Right cardiac atrium (tissue), 5 donors: ENCODE measurements around the gene GRAPL. TPM values are rescaled to one million over a fixed set of nuclear protein-coding genes. Genes with fewer than 3 reads are reported as not detected.
"Not testable (repeated sequence)": the region's sequence is repeated elsewhere in the genome, so short reads cannot be mapped to it uniquely, and the experiment has no call there.

Experiments
- ATAC-seq, 2 donors: fragments of 200-7000 bp; cut with Tn5 transposase; one replicate each; pipeline versions ENCODE4 v1.8.0 to v1.9.1; 2020; ENCODE audit warnings: moderate library complexity in 2 of 2, mild to moderate bottlenecking in 1 of 2
- DNase-seq, 3 donors: peaks; one replicate each; pipeline ENCODE4 v3.0.0-alpha.2; 2020
- H3K27ac ChIP-seq: one replicate; pipeline ENCODE4 v1.5.1; 2013; ENCODE audit warnings: mild to moderate bottlenecking, low read length, control low read depth, moderate library complexity
- H3K27me3 ChIP-seq: one replicate; pipeline ENCODE4 v1.6.1; 2013; ENCODE audit not compliant: control insufficient read depth, insufficient read depth
- H3K4me1 ChIP-seq: one replicate; pipeline ENCODE4 v1.6.1; 2013; ENCODE audit warnings: low read length; ENCODE audit not compliant: control insufficient read depth, insufficient read depth
- H3K4me3 ChIP-seq: one replicate; pipeline ENCODE4 v1.5.1; 2013; ENCODE audit warnings: low read length, control low read depth
- H3K9me3 ChIP-seq: one replicate; pipeline ENCODE4 v1.6.1; 2013; ENCODE audit warnings: low read length; ENCODE audit not compliant: control insufficient read depth
- WGBS: extraction: QIAGEN DNeasy Blood & Tissue Kit; methylation state at CpG from one replicate; pipeline ENCODE4 v1.1.7; 2013; 5-methylcytosine and 5-hydroxymethylcytosine counted together
- intact Hi-C, 4 donors: fragments of 100-400 bp; cut with DNase I; formaldehyde crosslinking; loops; one replicate each; pipeline versions ENCODE4 v1.11.0 to v1.14.0; 2022 to 2023
- polyA plus RNA-seq: library from polyadenylated mRNA; stranded (reverse); fragments of 200-250 nt; gene quantifications from one replicate; pipeline ENCODE4 v1.2.3, GENCODE V29; 2013
- total RNA-seq, 4 donors: library from RNA; stranded (reverse); fragmentation: NEBNext Ultra II Directional; extraction: Animal tissue kit (Norgen Biotek cat#: 25700); gene quantifications; one replicate each; pipeline ENCODE4 v1.2.1, GENCODE V29; 2021
- donor health status: healthy with polysubstance abuse.
- donor health status: DM: no; HTN: yes; CAD: no.
- donor health status: DM: no; HTN: no; CAD: no.
- donor health status: DM: no; HTN: yes; CAD: no; lungs with severe emphysema.
- donor health status: DM: yes; HTN: yes; CAD: no.

Gene GRAPL
- total and polyA plus RNA-seq, 5 donors, result 0.76 to 2.5 (median 1.3) TPM

GRCh38 chr17:19162384-19163216 lies 35.2 kb downstream of the GRAPL start:
- peak; percentile 93 to 95 for ATAC-seq
- DNase-seq, H3K27ac ChIP-seq, H3K4me1 ChIP-seq, intact Hi-C loops, H3K4me3 ChIP-seq, H3K27me3 ChIP-seq, H3K9me3 ChIP-seq: not testable (repeated sequence)
- no CpG with 5 or more reads among the region's 71 CpGs for WGBS

DNA sequence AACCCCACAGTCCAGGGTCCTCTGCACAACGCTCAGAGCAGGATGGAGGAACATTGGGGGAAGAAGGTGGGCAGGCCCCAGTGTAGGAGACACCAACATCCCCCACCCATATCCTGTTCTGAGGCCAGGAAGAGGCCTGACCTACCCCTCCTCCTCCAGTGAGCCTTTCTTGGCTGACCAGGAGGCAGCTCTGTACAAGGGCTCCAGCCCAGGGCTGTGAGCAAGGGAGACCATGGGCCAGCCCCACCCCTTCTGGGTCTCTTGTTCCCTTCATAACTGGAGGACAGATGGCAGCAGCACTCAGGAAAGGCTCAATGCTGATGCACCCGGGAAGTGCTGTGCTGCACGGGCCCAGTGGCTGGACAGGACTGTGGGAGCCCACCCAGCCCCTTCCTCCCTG lies 47.0 kb downstream of the GRAPL start:
- H3K4me1 ChIP-seq, H3K9me3 ChIP-seq, intact Hi-C loops, H3K4me3 ChIP-seq, H3K27me3 ChIP-seq, DNase-seq, H3K27ac ChIP-seq: not testable (repeated sequence)
- WGBS, result no CpG with 5 or more reads among the region's 3 CpGs
- peak; percentile 60 to 62 for ATAC-seq

GRCh38 chr17:19175410-19175809 lies 48.0 kb downstream of the GRAPL start:
- H3K27ac ChIP-seq, H3K4me3 ChIP-seq, DNase-seq, H3K4me1 ChIP-seq, H3K27me3 ChIP-seq, H3K9me3 ChIP-seq, intact Hi-C loops: not testable (repeated sequence)
- no CpG with 5 or more reads among the region's 20 CpGs for WGBS
- ATAC-seq, result peak; percentile 94 to 95

DNA sequence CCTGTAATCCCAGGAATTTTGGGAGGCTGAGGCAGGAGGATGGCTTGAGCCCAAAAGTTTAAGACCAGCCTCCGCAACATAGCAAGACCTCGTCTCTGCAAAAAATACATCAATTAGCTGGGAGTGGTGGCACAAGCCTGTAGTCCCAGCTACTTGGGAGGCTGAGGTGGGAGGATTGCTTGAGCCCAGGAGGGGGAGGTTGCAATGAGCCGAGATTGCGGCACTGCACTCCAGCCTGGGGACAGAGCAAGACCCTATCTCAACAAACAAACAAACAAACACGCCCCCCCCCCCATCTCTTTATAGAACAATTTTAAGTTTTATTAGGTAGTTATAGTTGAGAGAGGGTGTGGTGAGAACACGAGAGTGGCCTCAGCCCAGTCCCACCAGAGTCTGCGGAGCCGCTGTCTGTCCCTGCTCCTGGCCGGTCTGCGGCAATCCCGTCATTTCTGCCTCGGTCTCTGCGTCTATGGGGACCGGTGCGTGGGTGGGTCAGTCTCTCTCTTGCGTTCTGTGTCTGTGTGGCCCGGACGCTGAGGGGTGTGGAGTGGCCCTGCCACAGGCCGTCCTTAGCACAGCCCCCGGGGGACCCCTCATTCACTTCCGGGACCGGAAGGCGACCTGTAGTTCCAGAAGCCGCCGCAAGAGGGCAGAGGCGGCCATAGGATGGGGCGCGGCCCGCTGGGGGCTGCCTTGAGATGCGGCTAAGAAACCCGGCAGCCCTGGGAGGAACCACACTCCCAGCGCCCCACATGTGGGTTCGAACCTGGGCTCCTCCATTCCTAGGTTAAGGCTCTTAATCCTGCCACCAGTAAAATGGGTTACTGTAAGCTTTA lies 53.9 kb downstream of the GRAPL start:
- H3K4me3 ChIP-seq, H3K4me1 ChIP-seq, intact Hi-C loops, DNase-seq, H3K27ac ChIP-seq, H3K27me3 ChIP-seq, H3K9me3 ChIP-seq: not testable (repeated sequence)
- no CpG with 5 or more reads among the region's 33 CpGs for WGBS
- ATAC-seq, result peak; percentile 96 to 98

DNA sequence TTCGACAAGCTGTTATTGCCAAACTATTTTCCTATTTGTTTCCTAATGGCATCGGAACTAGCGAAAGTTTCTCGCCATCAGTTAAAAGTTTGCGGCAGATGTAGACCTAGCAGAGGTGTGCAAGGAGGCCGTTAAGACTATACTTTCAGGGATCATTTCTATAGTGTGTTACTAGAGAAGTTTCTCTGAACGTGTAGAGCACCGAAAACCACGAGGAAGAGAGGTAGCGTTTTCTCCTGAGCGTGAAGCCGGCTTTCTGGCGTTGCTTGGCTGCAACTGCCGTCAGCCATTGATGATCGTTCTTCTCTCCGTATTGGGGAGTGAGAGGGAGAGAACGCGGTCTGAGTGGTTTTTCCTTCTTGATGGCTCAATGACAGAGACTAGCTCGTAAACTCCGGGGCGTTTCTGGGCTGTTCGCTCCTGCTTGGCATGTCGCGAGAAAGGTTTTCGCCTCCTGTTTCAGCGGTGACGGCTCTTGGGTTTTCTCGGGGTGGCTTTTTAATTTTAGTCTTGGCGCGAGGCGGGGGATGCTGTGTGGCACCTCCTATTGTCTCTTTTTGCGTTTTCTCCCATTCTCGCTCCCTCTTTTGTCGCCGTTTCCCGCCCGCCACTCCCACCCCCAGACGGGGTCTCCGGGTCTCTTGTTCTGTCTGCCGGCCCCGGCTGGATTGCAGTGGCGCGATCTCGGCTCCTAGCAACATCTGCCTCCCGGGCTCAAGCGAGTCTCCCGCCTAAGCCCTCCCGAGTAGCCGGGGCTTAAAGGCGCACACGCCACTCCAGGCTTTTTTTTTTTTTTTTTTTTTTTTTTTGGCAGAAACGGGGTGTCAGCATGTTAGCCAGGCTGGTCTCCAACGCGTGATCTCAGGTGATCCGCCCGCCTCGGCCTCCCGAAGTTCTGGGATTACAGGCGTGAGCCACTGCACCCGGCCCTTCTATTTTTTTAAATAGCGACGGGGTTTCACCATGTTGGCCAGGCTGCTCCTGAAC lies 60.8 kb downstream of the GRAPL start:
- H3K27ac ChIP-seq, H3K9me3 ChIP-seq, H3K4me1 ChIP-seq, H3K4me3 ChIP-seq, intact Hi-C loops, DNase-seq, H3K27me3 ChIP-seq: not testable (repeated sequence)
- under 1% methylated on average over 9 of the region's 62 CpGs for WGBS
- peak; percentile 56 for ATAC-seq

DNA sequence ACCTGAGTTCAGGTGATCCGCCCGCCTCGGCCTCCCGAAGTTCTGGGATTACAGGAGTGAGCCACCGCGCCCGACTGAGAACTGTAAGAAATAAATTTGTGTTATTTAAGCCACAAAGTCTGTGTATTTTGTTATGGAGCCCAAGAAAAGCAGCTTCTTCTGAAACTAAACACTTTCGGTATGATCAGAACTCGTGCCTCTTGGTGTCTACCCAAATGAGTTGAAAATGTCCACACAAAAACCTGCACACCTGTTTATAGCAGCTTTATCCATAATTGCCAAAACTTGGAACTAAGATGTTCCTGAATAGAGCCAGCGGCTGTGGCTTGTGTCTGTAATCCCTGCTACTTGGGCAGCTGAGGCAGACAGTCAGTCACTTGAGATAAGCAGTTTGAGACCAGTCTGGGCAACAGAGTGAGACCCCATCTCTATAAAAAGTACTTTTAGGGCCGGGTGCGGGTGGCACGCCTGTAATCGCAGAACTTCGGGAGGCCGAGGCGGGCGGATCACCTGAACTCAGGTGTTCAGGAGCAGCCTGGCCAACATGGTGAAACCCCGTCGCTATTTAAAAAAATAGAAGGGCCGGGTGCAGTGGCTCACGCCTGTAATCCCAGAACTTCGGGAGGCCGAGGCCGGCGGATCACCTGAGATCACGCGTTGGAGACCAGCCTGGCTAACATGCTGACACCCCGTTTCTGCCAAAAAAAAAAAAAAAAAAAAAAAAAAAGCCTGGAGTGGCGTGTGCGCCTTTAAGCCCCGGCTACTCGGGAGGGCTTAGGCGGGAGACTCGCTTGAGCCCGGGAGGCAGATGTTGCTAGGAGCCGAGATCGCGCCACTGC lies 61.7 kb downstream of the GRAPL start:
- intact Hi-C loops, DNase-seq: not testable (repeated sequence)

GRCh38 chr17:19189781-19190405 lies 62.5 kb downstream of the GRAPL start:
- no CpG with 5 or more reads among the region's 36 CpGs for WGBS
- H3K27me3 ChIP-seq, H3K27ac ChIP-seq, H3K4me1 ChIP-seq, intact Hi-C loops, H3K9me3 ChIP-seq, DNase-seq, H3K4me3 ChIP-seq: not testable (repeated sequence)
- peak in 1 of 2 donors; percentile 38 for ATAC-seq

More for the DNA sequence above, 61.7 kb downstream of the GRAPL start:
- H3K4me1 ChIP-seq, H3K9me3 ChIP-seq, H3K4me3 ChIP-seq, H3K27ac ChIP-seq, H3K27me3 ChIP-seq: not testable (repeated sequence)
- ATAC-seq, result peak; percentile 94 to 95
- no CpG with 5 or more reads among the region's 39 CpGs for WGBS

DNA sequence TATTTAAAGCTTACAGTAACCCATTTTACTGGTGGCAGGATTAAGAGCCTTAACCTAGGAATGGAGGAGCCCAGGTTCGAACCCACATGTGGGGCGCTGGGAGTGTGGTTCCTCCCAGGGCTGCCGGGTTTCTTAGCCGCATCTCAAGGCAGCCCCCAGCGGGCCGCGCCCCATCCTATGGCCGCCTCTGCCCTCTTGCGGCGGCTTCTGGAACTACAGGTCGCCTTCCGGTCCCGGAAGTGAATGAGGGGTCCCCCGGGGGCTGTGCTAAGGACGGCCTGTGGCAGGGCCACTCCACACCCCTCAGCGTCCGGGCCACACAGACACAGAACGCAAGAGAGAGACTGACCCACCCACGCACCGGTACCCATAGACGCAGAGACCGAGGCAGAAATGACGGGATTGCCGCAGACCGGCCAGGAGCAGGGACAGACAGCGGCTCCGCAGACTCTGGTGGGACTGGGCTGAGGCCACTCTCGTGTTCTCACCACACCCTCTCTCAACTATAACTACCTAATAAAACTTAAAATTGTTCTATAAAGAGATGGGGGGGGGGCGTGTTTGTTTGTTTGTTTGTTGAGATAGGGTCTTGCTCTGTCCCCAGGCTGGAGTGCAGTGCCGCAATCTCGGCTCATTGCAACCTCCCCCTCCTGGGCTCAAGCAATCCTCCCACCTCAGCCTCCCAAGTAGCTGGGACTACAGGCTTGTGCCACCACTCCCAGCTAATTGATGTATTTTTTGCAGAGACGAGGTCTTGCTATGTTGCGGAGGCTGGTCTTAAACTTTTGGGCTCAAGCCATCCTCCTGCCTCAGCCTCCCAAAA lies 69.2 kb downstream of the GRAPL start:
- H3K27me3 ChIP-seq, H3K27ac ChIP-seq, H3K9me3 ChIP-seq, H3K4me1 ChIP-seq, intact Hi-C loops, H3K4me3 ChIP-seq: not testable (repeated sequence)
- peak; percentile 96 to 97 for ATAC-seq
- DNase-seq, result peak in 2 of 3 donors; percentile 17 to 63
- no CpG with 5 or more reads among the region's 33 CpGs for WGBS

DNA sequence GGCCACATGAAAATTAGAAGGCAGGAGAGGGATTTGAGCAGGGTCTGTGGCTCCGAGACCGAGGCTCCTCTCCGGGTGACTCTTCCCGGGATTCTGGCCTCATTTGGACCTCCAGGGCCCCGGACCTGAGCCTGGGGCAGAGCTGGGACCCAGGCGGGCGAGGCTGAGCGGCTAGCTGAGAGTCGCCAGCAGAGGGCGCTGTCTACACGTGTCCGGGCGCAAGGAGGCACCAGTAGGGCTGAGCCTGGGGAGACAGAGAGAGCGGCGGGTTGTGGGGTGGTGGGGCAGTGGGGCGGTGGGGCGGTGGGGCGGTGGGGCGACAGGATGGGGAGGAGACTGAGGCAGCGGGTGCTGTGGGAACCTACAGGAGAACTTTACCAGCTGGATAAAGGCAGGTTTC lies 75.1 kb downstream of the GRAPL start:
- H3K9me3 ChIP-seq, H3K4me3 ChIP-seq, H3K27ac ChIP-seq, DNase-seq, intact Hi-C loops, H3K27me3 ChIP-seq, H3K4me1 ChIP-seq: not testable (repeated sequence)
- no CpG with 5 or more reads among the region's 20 CpGs for WGBS
- peak; percentile 94 to 95 for ATAC-seq
